NCI-H510A (cell line): Measurements from ENCODE around the gene DENND1A.
"Not testable (repeated sequence)": the region's sequence is repeated elsewhere in the genome, so short reads cannot be mapped to it uniquely, and the experiment has no call there.

Source experiments
- DNase-seq: peaks from one replicate; lab custom pipeline; 2025; lab: John Stamatoyannopoulos, UW

DENND1A gene

DNA sequence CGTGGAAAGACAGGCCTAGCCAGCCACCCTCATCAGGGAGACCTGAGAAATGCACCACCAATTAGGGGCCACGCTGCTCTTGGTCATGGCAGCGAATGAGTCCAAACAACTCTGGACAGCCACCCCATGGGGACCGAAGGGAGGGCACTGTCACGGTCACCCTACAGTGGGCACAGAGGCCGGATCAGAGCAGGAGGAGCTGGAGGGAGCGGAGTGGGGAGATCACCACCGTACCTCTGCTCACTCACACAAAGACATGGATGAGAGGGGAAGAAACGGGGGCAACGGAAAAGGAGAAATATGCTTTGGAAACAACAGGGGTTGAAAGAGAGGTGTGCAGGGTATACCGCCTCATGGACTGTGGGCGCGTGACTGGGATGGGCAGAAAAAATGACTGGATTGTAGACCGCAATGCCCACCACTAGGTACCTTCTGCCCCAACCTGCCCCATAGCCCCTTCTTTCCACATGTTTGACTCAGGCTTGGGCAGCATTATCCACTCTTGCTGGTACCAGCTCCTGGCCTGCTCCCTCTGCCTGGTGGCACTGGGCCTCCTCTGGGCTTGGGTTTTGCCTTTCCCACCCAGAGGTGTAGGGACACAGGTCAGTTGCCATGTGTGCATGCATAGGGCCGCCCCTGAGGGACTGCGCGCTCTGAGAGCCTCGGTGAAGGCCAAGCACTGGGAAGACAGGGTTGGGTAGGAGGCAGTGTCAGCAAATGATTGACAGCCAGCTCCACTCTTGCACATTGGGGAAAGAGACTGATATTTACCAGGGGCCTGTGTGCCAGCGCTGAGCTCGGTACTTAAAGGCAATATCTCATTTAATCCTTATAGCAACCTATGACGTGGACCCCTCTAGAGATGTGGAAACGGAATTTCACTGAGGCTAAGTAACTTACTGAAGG is 497.3 kb downstream of the DENND1A start:
- no peak for DNase-seq

GRCh38 chr9:123431581-123431980 is 498.3 kb downstream of the DENND1A start:
- no peak for DNase-seq

DNA sequence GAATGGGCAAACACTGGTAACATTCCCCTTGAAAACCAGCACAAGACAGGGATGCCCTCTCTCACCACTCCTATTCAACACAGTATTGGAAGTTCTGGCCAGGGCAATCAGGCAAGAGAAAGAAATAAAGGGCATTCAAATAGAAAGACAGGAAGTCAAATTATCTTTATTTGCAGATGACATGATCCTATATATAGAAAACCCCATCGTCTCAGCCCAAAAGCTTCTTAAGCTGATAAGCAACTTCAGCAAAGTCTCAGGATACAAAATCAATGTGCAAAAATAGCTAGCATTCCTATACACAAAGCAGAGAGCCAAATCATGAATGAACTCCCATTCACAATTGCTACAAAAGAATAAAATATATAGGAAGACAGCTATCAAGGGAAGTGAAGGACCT is 501.5 kb downstream of the DENND1A start:
- not testable (repeated sequence) for DNase-seq

- no peak for DNase-seq
Measured at GRCh38 chr9:123426406-123426805, 503.5 kb downstream of the DENND1A start.

DNA sequence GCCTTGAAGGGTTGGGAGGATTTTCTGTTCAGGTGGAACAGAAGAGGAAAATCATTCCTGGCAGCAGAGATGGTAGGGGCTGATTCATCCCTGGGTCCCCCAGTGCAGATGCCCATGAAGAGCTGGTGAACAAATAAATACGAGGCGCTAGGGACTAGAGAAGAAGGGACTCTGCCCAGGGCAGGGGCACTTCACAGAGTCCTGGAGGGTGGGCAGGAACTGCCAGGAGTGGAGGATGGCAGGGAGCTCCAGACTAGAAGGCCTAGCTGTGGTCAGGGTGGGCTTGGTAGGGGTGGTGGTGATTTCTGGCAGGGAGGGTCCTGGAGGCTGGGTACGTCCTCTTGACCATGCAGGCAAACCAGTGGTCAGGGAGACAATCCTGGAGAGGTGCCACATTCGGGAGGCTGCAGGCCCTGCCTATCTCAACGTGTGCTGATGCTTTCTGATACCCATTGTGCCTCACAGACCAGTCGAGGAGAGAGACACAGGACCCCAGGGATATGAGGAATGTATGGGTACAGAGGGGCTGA is 504.0 kb downstream of the DENND1A start:
- DNase-seq = no peak

- DNase-seq = no peak
Measured at GRCh38 chr9:123425261-123425821, 504.6 kb downstream of the DENND1A start.

GRCh38 chr9:123424552-123425225 is 505.2 kb downstream of the DENND1A start:
- DNase-seq = no peak

- no peak for DNase-seq
Measured at GRCh38 chr9:123424131-123424530, 505.8 kb downstream of the DENND1A start.

GRCh38 chr9:123423311-123423640 is 506.6 kb downstream of the DENND1A start:
- no peak for DNase-seq

DNA sequence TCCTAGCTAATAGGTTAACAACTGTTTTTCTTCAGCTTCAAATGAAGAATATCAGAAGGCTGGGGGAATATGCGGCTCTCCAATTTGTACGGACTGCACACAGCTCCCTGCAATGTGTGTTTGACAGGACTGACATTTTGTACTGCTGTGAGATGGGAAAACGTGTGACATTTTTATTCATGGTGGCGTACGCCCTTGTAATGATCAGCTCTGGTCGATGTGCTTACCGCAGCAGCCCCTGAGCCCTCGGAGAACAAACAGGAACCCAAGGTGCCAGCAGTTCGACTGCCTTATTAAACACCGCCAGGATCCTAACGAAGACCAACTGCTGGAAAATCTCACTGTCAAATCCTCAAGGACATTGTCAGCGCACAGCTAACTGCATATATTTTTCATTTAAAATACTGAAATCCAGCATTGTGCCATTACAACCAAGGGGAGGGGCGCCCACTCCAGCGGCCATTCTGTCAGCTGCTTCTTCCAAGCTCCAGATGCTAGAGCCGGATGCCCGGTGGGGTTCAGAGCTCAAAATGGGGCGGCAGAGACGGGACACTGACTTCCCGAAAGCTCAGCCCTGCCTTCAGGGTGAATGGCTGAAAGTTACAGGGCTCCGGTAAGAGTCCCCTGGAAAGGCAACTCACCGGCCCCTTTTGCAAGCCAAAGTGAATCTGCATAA is 507.2 kb downstream of the DENND1A start:
- DNase-seq = no peak

DNA sequence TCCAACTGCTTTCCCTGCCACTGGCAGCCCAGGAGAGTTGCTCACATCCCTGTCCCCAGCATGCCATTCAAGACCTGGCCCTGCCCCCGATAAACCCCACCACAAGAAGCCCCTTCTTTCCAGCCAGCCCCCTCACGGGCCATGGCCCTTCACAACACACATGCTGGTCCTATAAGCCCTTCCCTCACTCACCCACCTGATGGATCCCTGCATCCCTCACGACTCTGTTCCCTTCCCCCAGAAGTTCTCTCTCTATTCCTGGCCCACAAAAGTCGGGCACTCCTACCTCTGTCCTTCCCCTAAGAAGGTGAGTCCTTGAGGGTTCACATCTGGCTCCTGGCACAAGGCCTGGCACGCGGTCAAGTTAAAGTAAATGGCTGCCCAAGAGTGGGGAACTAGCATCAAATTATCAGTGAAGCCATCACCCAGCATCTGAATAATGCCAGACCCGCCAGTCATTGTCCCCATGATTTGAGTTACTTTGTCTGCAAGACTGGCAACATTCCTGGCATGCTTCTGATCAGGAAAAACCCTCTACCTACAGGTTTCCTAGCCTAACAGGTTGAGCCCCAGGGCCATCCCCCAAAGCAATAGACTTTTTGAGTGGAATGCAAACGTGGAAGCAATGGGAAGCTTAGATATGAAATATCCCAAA is 508.0 kb downstream of the DENND1A start:
- no peak for DNase-seq

DNA sequence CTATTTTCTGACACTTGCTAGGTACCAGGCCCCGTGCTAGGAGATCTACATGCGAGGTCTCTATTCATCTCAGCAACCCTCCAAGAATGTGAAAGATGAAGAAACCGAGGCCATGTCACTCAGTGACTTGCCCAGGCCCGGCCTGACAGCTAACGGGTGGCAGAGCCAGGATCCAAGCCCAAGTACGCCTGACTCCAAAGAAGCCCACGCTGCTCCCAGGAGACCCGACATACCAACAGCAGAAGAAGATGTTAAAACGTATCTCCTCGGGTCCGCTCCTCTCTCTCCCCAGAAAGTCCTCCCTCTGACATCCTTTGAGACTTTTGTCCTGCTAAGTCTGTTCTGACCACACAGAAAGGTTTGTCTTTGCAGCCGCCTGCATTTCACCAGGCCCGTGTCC is 508.7 kb downstream of the DENND1A start:
- DNase-seq = no peak

DNA sequence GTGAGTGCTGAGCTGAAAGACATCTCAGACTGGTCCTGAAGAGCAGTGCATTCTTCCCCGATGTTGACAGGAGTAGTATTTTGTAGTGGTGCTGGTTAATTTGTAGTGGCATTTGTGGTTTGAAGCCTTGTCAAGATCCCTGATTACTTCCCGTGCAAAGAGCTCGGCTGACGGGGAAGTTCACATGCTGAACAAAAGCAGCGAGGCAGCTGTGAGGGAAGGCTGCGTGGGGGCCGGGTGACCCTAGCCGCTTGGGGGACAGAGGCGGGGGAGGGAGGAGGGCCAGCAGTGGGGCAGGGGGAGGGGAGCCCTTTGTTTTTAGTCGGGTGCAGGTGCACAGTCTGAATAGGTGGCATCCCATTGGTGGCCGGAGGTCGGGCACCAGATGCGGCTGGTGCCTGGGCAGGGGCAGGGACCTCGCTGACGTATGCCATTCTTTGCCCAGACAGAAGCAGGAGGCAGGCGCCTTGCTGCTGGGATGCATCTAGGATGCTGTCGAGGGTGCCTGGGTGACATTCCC is 509.3 kb downstream of the DENND1A start:
- DNase-seq = no peak

DNA sequence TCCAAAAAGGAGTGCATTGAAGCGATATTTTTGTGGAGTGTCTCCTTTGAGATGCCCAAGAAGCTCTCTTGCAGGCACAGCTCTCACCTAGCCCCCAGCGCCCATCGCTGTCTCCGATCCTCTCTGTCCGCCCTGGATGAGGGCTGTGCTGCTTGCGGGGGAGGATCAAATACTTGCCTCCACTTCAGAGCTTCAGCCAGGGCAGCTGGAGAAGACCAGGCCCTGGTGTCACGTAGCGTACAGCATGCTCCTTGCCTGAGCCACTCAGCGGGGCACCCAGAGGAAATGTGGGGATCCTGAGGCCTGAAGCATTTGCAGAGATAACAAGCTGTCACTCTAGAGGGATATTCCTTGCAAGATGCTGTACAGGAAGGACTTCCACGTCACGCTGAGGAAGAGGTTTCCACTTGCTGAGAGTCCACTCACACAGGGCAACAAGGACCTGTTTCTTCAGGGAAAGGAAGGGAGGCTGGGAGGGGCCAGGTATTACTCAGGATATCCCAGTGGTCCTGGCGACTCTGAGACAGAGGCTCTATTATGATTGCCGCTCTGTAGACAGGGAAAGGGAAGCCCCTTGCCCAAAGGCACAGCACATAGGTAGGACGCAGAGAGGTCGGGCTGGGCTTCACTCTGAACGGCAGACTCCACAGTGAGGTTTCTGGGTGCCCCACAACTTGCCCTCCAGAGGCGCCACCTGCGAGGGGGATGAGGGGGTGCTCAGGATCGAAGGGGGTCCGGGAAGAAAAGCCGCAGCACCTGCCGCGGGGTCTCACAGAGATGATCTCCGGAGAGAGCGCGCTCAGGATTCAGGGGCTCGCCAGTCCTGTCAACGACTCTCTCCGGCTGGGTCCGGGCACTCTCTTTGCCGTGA is 510.0 kb downstream of the DENND1A start:
- DNase-seq = no peak

DNA sequence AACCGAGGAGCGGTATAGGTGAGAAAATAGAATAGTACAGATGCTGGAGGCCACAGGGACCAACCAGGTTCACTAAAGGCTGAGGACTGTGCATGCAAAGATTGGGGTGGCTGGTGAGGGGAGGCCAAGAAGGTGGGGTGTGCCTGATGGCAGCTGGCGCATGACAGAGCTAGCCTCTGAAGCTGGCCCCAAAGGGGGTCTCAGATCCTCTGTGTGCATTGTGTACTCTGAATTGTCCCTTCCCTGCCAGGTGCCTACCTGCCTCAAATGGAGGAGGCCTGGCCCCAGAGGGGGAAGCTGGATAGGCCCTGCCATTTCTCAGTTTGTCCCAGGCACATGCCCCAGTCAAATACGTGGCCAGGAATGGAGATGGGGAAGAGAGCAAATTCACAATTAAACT is 510.8 kb downstream of the DENND1A start:
- no peak for DNase-seq

- no peak for DNase-seq
Measured at GRCh38 chr9:123418506-123418905, 511.4 kb downstream of the DENND1A start.

DNA sequence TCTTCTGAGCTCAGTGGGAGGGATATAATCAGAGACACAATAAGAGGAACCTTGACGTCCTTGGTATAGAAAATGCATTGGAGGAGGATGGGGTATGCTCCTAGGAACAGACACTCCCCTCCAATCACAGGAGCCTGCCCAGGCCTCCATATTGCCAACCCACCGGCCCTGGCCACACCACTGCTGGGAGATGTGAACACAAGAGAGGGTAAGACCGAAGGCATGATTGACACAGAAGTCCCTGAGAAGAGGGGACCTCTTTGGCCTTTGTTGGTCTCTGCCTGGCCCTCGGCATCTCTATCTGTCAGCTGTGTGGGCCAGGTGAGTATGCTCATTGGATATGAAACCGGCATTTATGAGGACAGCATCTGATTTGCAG is 511.9 kb downstream of the DENND1A start:
- DNase-seq = no peak

DNA sequence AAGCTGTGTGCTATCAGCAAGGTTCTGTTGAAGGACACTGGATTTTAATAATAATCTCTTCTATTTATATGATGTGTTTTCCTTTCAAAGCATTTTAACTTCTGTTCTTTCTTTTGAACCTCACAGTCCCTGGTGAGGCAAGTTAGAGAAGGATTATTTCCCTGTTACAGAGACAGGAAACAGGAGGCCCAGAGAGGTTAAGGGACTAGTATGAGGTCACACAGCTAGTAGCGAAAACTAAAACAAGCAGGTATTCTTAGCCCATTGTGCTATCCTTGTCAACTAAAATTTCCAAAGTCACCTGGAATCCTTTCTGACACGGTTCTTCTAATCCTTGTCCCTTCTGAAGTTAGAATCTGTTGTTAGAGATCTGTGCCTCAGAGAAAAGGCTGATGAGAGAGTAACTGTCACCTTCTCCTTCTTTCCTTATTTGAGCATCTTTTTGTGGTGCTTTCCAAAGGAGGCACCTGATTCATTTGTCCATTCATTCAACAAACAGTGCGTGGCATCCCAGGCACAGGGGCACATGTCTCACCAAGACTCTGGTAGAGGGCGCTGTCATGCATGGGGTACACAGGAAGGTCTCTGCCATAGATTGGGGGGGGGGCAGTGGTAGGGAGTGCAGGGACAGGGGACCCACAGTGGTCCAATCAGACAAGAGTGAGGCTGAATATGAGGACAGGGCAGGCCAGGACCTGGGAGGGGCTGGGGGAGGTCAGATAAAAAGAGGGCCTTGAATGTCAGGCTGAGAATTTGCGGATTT is 512.5 kb downstream of the DENND1A start:
- no peak for DNase-seq

GRCh38 chr9:123416176-123416575 is 513.8 kb downstream of the DENND1A start:
- DNase-seq = no peak
